ENCODE data around the gene MPO. TPM values are rescaled to one million over a fixed set of nuclear protein-coding genes. Genes with fewer than 3 reads are reported as not detected.

MPO gene
- total and polyA plus RNA-seq, 2 of the 8 experiments (the other 6 are each of a cell fraction or from before 2014, with no cell fraction given): 0.06 to 0.74 TPM

- Histone ChIP-seq H3K23ac (ENCODE audit: insufficient read length) (no peak overlapping the region), H2BK5ac (ENCODE audit: low read depth, low read length) (no peak overlapping the region), H2BK20ac (ENCODE audit: low read length) (no peak overlapping the region), H4K20me1 (replicated peaks in 1 of 2; ENCODE audit: control insufficient read depth in 1 of 2, insufficient read depth in 2 of 2, low read length in 2 of 2) (no peaks in the 10 kb centered on the region), H3K9ac (replicated peaks in 1 of 4; ENCODE audit: extremely low read depth in 1 of 4, low read depth in 3 of 4, low read length in 3 of 4) (no peak overlapping the region), H2BK12ac (ENCODE audit: low read depth, low read length) (no peak overlapping the region), H2AFZ (ENCODE audit: low read length) (no peak overlapping the region), H3K4me2 (ENCODE audit: insufficient read depth in 1 of 2, low read depth in 2 of 2, low read length in 2 of 2) (no peak overlapping the region), H3K36me3 (ENCODE audit: control insufficient read depth in 2 of 4, insufficient read depth in 4 of 4, low read length in 3 of 4) (no peaks in the 10 kb centered on the region), H2AK5ac (ENCODE audit: low read depth, low read length) (no peak overlapping the region), H3K27ac (ENCODE audit: low read depth, low read length) (no peak overlapping the region), H3K18ac (ENCODE audit: extremely low read depth, low read length) (no peak overlapping the region), H3K4me3 (ENCODE audit: extremely low read depth in 1 of 4, insufficient read depth in 2 of 4, low read depth in 3 of 4, low read length in 4 of 4) (no peak overlapping the region), H4K5ac (ENCODE audit: insufficient read length, low read depth, low read length) (no peak overlapping the region), H3K9me3 (ENCODE audit: insufficient read depth in 2 of 2, low read depth in 1 of 2, low read length in 1 of 2) (no peaks in the 10 kb centered on the region), H4K8ac (ENCODE audit: extremely low read depth, insufficient read depth, low read length) (no peak overlapping the region), H3K79me2 (ENCODE audit: control insufficient read depth in 1 of 2, insufficient read depth in 2 of 2, low read length in 2 of 2) (no peaks in the 10 kb centered on the region), H3K56ac (replicated peaks; ENCODE audit: insufficient read length, low read depth, low read length) (no peak overlapping the region), H2BK120ac (replicated peaks; ENCODE audit: low read depth, low read length) (no peak overlapping the region), H2BK15ac (ENCODE audit: low read length) (no peak overlapping the region), H3K23me2 (ENCODE audit: low read depth, low read length) (no peaks in the 10 kb centered on the region), H4K91ac (replicated peaks; ENCODE audit: insufficient read length, low read length) (no peak overlapping the region), H3K79me1 (ENCODE audit: low read depth, low read length) (no peaks in the 10 kb centered on the region), H3K4ac (replicated peaks; ENCODE audit: insufficient read length, low read depth, low read length) (peak overlapping the region; percentile 14), H3K4me1 (replicated peaks in 1 of 4; ENCODE audit: control insufficient read depth in 3 of 4, insufficient read depth in 4 of 4, low read length in 3 of 4) (peaks cover 0 to 8% (median 6%) of the 10 kb centered on the region in 4 experiments; a peak in 5 of 7 replicates), H3K14ac (ENCODE audit: insufficient read length) (no peak overlapping the region), H3K27me3 (replicated peaks in 1 of 4; ENCODE audit: control insufficient read depth in 3 of 4, extremely low read depth in 1 of 4, insufficient read depth in 3 of 4, low read length in 3 of 4) (peaks cover 0 to 8% (median 0%) of the 10 kb centered on the region in 4 experiments; a peak in 3 of 7 replicates)
- TF ChIP-seq EP300 (IDR thresholded peaks at IDR 0.05; ENCODE audit: borderline replicate concordance in 1 of 2, low read depth in 2 of 2, low read length in 2 of 2) (no peak), ZNF274 (IDR thresholded peaks at IDR 0.05; ENCODE audit: borderline replicate concordance, extremely low read depth, low read length) (no peak), RAD21 (IDR thresholded peaks at IDR 0.05 in 1 of 2, conservative IDR thresholded peaks at IDR 0.05 in 1 of 2; ENCODE audit: low read depth in 2 of 2, low read length in 2 of 2) (no peak), USF2 (IDR thresholded peaks at IDR 0.05; ENCODE audit: low read length) (no peak), FOSL1 (IDR thresholded peaks at IDR 0.05; ENCODE audit: insufficient read depth, low read depth, low read length) (no peak), SIX5 (IDR thresholded peaks at IDR 0.05; ENCODE audit: low read depth, low read length) (no peak), POU5F1 (IDR thresholded peaks at IDR 0.05; ENCODE audit: low read depth, low read length) (no peak)
- ChIA-PET CTCF (ENCODE audit: partially characterized antibody) (interaction anchor here (0.6 to 7.9 kb wide), 6 partner anchors 13 to 1340 kb away, joined by 3 to 75 read pairs (median 6); no protein-coding TSS in a partner anchor), POLR2A (ENCODE audit: partially characterized antibody) (interaction anchor here (0.7 to 1.8 kb wide), 3 partner anchors 14 to 232 kb away, joined by 3 to 5 read pairs (median 4); no protein-coding TSS in a partner anchor)
- DNase-seq (ENCODE audit: low read depth in 1 of 2, low spot score in 2 of 2) (peak in 1 of 2 experiments; percentile 36), FAIRE-seq (no peak)
- 85% methylated on average over 2 of the region's 2 CpGs; no CpG with 5 or more reads in 1 of the 2 experiments for WGBS, 2 experiments (ENCODE audit: extremely low coverage in 1 of 2, insufficient coverage in 1 of 2, insufficient read length in 1 of 2, insufficient replicate concordance in 2 of 2, low coverage in 1 of 2, low lambda C conversion rate in 2 of 2, missing lambda C conversion rate in 1 of 2)
Observed at GRCh38 chr17:58281511-58282011, 826 bp upstream of the MPO start.
